Thyroid gland (tissue), 4 donors: ENCODE results near the gene VPS33A. TPM values are rescaled to one million over a fixed set of nuclear protein-coding genes. Genes with fewer than 3 reads are reported as not detected.

Experiments
- DNase-seq, 2 donors: peaks; one replicate each; pipeline ENCODE4 v3.0.0-alpha.2; 2019
- H3K27ac ChIP-seq, 3 donors: fragments of 200-600 bp; sonication (generic); 1 replicate in 2 of 3; 2 replicates in 1 of 3; pipeline ENCODE4 v1.5.1; 2016 to 2019; ENCODE audit warnings: mild to moderate bottlenecking in 1 of 3, moderate library complexity in 1 of 3
- H3K27me3 ChIP-seq: fragments of 200-600 bp; sonication (generic); one replicate; pipeline ENCODE4 v1.5.1; 2019
- H3K36me3 ChIP-seq, 2 donors: fragments of 200-600 bp; sonication (generic); one replicate each; pipeline ENCODE4 v1.5.1; 2016 to 2019
- H3K4me1 ChIP-seq, 2 donors: fragments of 200-600 bp; sonication (generic); one replicate each; pipeline ENCODE4 v1.5.1; 2017 to 2019
- H3K4me3 ChIP-seq, 3 donors: fragments of 200-600 bp; sonication (generic); replicated peaks in 1 of 3; 1 replicate in 2 of 3; 2 replicates in 1 of 3; pipeline ENCODE4 v1.5.1; 2016; ENCODE audit warnings: mild to moderate bottlenecking in 1 of 3
- H3K9me3 ChIP-seq: fragments of 200-600 bp; sonication (generic); one replicate; pipeline ENCODE4 v1.5.1; 2017
- POLR2A ChIP-seq, 2 donors: fragments of 450-650 bp; IDR thresholded peaks; one replicate each; pipeline ENCODE4 v1.6.1; 2017; ENCODE audit warnings: antibody characterized with exemption in 2 of 2, mild to moderate bottlenecking in 2 of 2, moderate library complexity in 1 of 2
- WGBS, 2 donors: methylation state at CpG; one replicate each; pipeline ENCODE4 v1.1.5; 2017; 5-methylcytosine and 5-hydroxymethylcytosine counted together
- intact Hi-C: fragments of 100-400 bp; cut with DNase I; formaldehyde crosslinking; loops from one replicate; pipeline ENCODE4 v1.15.1; 2023
- total RNA-seq, 4 donors: library from RNA; depleted of rRNA; stranded (reverse); fragments of >200 nt; gene quantifications; one replicate each; pipeline ENCODE4 v1.2.3, GENCODE V29; 2016
- TF ChIP-seq, protein P1 (sequence below), 6 experiments: fragments of 200-600 bp in 3 of 6; fragments of 450-650 bp in 3 of 6; sonication (generic) in 3 of 6; IDR thresholded peaks; one replicate each; pipeline ENCODE4 v1.5.1; 2016 to 2019; ENCODE audit warnings: antibody characterized with exemption in 6 of 6, mild to moderate bottlenecking in 2 of 6, inconsistent platforms in 1 of 6, moderate library complexity in 1 of 6

Gene VPS33A
- total RNA-seq, 4 donors from 2014 or later, result 14.3 to 16.4 (median 16.1) TPM

DNA sequence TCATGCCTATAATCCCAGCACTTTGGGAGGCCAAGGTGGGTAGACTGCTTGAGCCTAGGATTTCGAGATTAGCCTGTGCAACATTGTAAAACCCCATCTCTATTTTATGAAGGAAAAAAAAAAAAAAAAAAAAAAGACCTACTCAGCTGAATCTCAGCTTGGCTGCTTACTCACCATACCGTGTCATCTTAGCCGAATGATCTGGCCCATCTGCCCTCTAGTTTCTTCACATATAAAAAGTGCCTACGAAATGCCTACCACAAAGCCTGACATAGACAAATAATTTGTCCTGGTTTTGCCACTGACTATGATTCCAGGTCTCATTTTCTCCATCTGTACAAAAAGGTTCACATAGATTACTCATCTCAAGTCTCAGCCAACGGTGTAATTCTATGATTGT, 50.5 kb downstream of the VPS33A start:
- TF ChIP-seq POLR2A (IDR thresholded peaks at IDR 0.05), result no peak
- TF ChIP-seq, protein P1, sequence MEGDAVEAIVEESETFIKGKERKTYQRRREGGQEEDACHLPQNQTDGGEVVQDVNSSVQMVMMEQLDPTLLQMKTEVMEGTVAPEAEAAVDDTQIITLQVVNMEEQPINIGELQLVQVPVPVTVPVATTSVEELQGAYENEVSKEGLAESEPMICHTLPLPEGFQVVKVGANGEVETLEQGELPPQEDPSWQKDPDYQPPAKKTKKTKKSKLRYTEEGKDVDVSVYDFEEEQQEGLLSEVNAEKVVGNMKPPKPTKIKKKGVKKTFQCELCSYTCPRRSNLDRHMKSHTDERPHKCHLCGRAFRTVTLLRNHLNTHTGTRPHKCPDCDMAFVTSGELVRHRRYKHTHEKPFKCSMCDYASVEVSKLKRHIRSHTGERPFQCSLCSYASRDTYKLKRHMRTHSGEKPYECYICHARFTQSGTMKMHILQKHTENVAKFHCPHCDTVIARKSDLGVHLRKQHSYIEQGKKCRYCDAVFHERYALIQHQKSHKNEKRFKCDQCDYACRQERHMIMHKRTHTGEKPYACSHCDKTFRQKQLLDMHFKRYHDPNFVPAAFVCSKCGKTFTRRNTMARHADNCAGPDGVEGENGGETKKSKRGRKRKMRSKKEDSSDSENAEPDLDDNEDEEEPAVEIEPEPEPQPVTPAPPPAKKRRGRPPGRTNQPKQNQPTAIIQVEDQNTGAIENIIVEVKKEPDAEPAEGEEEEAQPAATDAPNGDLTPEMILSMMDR (IDR thresholded peaks at IDR 0.05), result no peak
- Histone ChIP-seq H3K27ac (no peak overlapping the region), H3K9me3 (no peaks in the 10 kb centered on the region), H3K36me3 (peaks cover 70 to 71% of the 10 kb centered on the region in 2 donors), H3K27me3 (no peaks in the 10 kb centered on the region), H3K4me1 (no peaks in the 10 kb centered on the region), H3K4me3 (no peak overlapping the region)
- intact Hi-C loops, result no loop called here
- WGBS, 2 donors, result 89 to 90% methylated on average over 5 of the region's 5 CpGs
- no peak for DNase-seq

DNA sequence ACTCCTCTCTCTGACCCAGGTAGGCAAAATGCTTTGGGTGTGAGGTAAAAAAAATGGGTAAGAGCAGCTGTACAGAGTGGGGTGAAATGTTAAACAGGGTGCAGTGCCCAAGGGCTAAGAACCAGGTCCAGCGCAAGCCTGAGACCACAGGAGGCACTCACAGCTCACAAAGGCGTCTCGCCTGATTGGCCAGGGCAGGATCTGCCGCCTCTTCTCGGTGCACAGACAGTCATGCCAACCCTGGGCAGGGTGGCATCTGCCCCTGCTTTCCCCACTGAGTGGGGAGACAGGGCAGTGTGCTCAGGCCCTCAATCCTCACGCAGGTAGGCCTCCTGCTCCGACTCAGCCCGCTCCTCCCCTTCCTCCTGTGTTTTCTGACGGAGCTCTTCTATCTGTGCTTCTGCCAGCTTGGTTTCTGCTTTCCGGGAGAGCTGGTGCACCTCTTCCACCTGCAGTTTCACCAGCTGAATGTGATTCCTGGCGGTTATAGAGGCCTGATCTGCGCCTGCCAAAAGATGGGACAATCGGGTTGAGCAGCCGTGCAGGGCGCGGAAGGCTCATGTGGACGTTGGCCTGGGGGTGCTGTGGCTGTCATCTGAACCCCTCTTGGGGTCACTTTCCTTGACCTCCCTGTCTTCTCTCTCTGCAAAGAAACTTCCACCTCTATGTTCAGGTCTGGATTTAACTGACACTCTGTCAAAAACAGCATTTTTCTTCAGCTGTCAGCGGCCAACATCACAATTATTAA, 58.0 kb downstream of the VPS33A start:
- Histone ChIP-seq H3K36me3 (peaks cover 49 to 60% of the 10 kb centered on the region in 2 donors), H3K27me3 (no peaks in the 10 kb centered on the region), H3K9me3 (no peaks in the 10 kb centered on the region), H3K27ac (no peak overlapping the region), H3K4me1 (peaks cover 0 to 10% of the 10 kb centered on the region in 2 donors), H3K4me3 (no peak overlapping the region)
- TF ChIP-seq, protein P1 (IDR thresholded peaks at IDR 0.05), result no peak
- no peak for TF ChIP-seq POLR2A (IDR thresholded peaks at IDR 0.05)
- DNase-seq, result no peak
- intact Hi-C loops, result no loop called here
- 92 to 95% methylated on average over 17 to 18 of the region's 18 CpGs for WGBS, 2 donors

DNA sequence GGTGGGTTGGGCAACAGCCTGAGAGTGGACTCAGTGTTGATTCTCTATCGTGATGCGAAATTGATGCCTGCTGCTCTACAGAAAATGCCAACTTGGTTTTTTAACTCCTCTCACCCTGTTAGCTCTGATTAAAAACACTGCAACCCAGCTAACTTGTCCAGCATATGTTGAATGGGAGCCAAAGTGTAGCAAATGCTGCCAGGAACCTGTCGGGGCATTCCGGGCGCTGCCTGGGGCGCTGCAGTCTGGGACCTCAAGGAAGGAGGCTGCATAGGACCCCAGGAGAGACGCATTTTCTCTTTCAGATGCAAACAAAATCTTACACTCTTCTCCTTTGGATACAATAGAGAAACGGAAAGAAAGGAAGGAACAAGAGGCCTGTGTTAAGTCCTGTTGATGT, 58.9 kb downstream of the VPS33A start:
- Histone ChIP-seq H3K4me3 (no peak overlapping the region), H3K27me3 (no peaks in the 10 kb centered on the region), H3K9me3 (no peaks in the 10 kb centered on the region), H3K36me3 (peaks cover 40 to 52% of the 10 kb centered on the region in 2 donors), H3K27ac (no peak overlapping the region), H3K4me1 (peaks cover 0 to 14% of the 10 kb centered on the region in 2 donors)
- TF ChIP-seq, protein P1 (IDR thresholded peaks at IDR 0.05), result no peak
- no peak for TF ChIP-seq POLR2A (IDR thresholded peaks at IDR 0.05)
- no peak for DNase-seq
- 92 to 93% methylated on average over 8 of the region's 8 CpGs for WGBS, 2 donors
- intact Hi-C loops, result no loop called here

DNA sequence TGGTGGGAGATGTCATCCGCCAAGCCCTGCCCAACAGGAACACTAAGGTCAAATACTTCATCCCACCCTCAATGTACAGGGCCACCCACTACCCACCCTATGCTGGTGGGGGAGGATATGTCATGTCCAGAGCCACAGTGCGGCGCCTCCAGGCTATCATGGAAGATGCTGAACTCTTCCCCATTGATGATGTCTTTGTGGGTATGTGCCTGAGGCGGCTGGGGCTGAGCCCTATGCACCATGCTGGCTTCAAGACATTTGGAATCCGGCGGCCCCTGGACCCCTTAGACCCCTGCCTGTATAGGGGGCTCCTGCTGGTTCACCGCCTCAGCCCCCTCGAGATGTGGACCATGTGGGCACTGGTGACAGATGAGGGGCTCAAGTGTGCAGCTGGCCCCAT, 59.3 kb downstream of the VPS33A start:
- WGBS, 2 donors, result 92 to 100% methylated on average over 1 to 5 of the region's 8 CpGs
- no peak for DNase-seq
- H3K27me3 ChIP-seq, result no peaks in the 10 kb centered on the region
- intact Hi-C loops, result no loop called here
- H3K4me1 ChIP-seq, result peaks cover 0 to 14% of the 10 kb centered on the region in 2 donors
- H3K27ac ChIP-seq, result no peak overlapping the region
- H3K9me3 ChIP-seq, result no peaks in the 10 kb centered on the region
- H3K4me3 ChIP-seq, result no peak overlapping the region
- TF ChIP-seq, protein P1 (IDR thresholded peaks at IDR 0.05), result no peak
- TF ChIP-seq POLR2A (IDR thresholded peaks at IDR 0.05), result no peak
- peaks cover 37 to 48% of the 10 kb centered on the region in 2 donors for H3K36me3 ChIP-seq

DNA sequence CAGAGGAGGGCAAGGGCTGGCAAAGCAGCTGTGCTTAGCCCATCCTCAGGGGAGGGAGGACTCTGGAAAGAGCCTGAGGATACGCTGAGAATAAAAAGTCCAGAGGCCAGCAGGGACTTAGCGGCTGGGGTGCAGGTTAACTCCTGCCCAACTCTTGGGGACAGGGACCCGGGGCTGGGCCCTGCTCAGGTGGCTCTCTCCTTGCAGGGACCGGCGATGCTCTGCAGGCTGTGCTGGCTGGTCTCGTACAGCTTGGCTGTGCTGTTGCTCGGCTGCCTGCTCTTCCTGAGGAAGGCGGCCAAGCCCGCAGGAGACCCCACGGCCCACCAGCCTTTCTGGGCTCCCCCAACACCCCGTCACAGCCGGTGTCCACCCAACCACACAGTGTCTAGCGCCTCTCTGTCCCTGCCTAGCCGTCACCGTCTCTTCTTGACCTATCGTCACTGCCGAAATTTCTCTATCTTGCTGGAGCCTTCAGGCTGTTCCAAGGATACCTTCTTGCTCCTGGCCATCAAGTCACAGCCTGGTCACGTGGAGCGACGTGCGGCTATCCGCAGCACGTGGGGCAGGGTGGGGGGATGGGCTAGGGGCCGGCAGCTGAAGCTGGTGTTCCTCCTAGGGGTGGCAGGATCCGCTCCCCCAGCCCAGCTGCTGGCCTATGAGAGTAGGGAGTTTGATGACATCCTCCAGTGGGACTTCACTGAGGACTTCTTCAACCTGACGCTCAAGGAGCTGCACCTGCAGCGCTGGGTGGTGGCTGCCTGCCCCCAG, 60.0 kb downstream of the VPS33A start:
- Histone ChIP-seq H3K4me1 (peaks cover 0 to 14% of the 10 kb centered on the region in 2 donors), H3K27ac (no peak overlapping the region), H3K36me3 (peaks cover 33 to 41% of the 10 kb centered on the region in 2 donors), H3K4me3 (no peak overlapping the region), H3K9me3 (no peaks in the 10 kb centered on the region), H3K27me3 (no peaks in the 10 kb centered on the region)
- DNase-seq, result no peak
- intact Hi-C loops, result no loop called here
- WGBS, 2 donors, result 64 to 70% methylated on average over 22 to 26 of the region's 27 CpGs
- TF ChIP-seq, protein P1 (IDR thresholded peaks at IDR 0.05), result no peak
- no peak for TF ChIP-seq POLR2A (IDR thresholded peaks at IDR 0.05)
